NCI-H1436 treated with DMSO at 0.1 percent for 48 hours (cell line): Measurements from ENCODE around the gene DIP2A.
"Not testable (repeated sequence)": the region's sequence is repeated elsewhere in the genome, so short reads cannot be mapped to it uniquely, and the experiment has no call there.

Source experiments
- DNase-seq: peaks from one replicate; lab custom pipeline; 2025; lab: John Stamatoyannopoulos, UW

The DIP2A gene

DNA sequence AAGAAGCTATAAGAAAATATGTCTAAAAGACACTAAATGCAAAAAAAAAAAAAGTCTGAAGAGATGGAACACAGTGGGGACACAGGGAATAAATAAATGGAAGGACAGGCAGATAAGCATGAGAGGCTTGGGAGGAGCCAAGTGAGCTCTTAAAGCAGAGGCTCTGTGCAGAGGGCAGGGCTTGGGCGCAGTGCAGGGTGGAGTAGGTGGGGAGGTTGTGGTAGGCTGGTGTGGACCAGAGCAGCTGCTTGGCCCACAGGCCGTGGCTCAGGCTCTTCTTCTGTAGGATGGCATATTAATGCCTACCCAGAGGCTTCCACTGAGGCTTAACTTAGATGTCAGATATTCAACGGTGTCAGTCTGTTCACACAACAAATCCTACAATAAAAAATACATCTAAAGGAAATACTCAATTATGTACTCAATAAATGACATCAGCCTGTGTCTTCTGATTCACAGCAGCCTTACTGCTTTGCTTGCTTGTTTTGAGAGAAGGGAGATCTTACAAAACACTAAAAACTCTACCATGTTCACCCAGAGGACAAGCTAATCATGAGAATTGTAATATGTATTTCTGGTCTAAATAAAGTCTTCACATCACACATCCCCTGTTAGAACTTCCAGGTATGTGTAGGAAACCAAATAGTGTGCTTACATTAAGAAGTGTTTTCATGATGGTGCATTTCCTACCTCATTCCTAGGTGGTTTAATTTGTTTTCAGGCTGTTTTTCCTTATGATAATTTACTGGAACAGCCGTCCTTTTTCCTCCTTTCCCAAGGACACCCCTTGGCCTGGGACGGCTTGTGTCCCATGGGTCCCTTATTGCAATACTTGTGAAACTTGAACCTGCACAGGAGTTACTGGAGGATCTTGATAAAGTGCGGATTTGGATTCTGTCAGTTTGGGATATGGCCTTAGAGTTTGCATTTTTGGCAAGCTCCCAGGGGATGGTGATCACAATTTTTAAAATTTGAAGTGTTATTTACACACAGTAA lies 24.9 kb downstream of the DIP2A start:
- no peak for DNase-seq

DNA sequence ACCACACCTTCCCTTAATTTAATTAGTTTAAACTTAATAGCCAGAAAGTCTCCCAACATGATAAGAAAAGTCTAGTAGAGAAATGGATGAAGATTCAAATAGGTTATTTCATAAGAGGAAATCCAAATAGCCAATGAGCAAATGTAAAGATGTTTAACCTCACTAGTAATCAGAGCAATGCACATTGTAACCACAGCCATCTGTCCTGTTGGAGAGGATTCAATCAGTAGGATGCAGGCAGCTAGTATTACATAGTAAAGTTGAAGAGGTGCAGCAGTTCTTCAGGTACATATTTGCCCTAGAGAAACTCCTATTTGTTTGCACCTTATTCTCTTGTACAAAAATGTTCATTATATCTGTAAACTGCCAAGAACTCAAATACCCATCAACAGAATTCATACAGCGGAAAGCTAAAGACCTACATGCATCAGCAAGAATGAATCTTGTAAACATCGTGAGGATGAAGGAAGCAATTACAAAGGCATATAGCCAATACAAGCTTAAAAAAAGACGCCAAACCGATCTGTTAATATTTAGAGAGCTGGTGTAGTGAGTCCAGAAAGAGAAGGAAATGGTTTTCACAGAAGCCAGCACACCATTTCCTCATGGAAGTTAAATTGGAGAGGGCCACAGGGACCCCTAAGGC lies 27.9 kb downstream of the DIP2A start:
- DNase-seq = no peak

DNA sequence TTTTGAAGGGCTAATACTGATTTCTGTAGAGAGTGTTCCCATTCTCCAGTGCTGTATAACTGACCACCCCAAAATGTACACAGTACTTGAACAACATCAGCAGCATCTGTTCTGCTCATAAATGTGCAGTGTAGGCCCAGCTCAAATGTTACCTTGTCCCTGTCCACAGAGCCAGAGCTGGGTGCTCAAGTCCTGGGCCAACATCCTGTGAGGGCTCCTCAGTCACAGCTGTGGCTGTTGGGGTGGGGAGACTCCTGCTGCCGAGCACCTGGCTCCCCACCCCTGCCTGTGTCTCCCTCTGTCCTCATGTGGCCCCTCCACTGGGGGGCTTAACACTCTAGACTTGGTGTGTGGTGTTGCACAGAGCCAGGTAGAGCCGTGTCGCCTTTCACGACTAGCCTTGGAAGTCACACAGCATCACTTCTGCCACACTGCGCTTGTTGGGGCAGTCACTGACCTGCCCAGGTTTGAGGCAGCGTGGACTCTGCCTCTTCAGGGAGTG lies 30.5 kb downstream of the DIP2A start:
- no peak for DNase-seq

DNA sequence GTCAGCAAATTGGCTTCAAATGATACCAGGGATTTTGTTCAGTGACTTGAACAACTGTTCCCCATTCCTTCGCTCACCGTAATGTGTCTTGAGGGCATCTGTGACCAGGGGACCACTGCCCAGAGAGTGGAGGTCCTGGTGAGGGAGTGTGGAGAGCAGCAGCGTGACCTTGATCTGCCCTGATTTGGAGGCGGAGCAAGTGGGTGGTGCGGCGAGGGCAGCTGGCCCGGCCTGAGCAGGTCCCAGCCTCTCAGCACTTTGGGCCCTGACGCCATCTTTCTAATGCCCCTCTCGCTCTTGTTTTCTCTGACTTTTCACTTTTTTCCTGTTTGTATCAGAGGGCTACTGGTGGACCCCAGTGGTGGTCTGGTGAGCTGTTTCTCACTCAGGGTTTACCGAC lies 31.1 kb downstream of the DIP2A start:
- no peak for DNase-seq

DNA sequence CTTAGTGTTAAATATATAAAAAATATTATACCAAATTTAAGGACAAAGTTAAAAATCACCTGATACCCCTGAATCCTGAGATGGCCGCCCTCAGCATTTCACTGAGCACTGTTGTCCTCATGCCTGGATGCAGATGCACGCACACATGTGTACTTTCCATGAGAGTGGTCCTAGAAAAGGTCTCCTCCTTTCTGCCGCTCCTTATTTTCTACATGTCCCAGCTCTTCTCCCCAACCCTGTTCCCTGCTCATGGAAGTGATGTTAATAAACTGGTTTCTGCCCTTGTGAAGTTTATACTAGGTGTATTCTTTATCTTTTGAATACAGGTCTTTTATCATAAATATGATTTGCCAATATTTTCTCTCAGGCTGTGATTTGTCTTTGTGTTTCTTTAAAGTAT lies 32.9 kb downstream of the DIP2A start:
- no peak for DNase-seq

- DNase-seq = no peak
Observed at GRCh38 chr21:46492851-46493250, 34.2 kb downstream of the DIP2A start.

DNA sequence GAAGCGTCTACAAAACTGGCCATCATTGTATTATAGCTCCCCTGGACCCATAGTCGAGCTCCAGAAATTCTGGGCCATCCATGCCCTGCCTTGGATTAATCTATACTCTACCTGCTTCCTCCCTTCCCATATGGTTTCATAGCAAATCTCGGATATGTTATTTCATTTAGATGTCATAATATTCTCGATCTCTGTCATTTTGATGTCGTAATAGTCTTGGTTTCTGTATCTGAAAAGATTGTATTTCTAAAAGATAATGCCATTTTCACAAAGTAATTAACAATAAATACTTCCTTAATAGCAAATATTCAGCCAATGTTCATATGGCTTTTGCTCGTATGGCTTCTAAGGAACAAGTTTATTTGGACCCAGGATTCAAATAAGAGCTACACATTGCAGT lies 35.1 kb downstream of the DIP2A start:
- no peak for DNase-seq

DNA sequence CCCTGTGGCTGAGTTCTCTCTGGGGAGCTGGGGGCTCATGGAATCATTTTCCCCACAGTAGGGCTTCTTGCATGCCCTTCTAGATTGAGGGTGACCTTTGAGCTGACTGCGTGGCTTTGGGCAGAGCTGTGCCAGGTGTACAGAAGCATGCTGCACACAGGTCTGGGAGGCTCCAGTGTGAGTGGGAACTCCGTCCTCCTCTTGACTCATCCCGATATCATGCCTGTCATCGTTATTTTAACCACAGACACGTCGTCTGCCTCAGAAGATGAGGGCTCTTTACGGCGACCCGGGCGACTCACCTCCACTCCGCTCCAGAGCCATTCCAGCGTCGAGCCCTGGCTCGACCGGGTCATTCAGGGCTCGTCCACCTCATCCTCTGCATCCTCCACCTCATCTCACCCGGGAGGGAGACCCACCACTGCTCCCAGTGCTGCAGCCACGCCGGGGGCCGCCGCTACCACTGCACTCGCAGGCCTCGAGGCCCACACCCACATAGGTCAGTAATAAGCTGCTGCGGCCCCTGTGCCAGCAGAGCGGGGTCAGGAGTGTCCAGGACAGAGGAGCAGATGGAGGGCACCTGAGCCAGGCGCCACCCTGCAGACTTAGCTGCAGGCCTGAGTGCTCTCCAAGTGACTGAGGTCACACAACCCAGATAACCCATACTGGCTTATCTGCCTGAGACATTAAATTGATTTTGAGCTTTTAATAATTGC lies 39.8 kb downstream of the DIP2A start:
- no peak for DNase-seq

- no peak for DNase-seq
Observed at GRCh38 chr21:46500224-46500861, 41.7 kb downstream of the DIP2A start.

- DNase-seq = no peak
Observed at GRCh38 chr21:46503922-46504550, 45.3 kb downstream of the DIP2A start.

DNA sequence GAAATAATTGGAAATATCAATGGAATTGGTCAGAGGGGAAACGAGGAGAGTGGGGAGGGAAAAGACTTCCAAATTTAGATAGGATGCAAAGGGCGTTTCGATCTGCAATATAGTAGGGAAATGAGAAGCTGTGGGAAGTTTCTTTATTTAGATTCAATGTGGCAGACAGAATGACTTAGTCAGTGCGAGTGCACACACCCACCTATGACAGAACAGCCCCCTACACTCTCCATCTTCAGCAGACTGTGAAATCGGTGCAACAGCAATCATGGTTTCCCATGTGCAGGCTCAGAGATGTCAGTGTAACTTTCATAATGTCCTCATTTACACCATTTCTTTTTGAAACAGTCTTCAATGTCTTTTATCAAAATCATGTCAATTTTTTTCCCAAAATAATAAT lies 46.0 kb downstream of the DIP2A start:
- no peak for DNase-seq

- no peak for DNase-seq
Observed at GRCh38 chr21:46507562-46507961, 48.9 kb downstream of the DIP2A start.

GRCh38 chr21:46509741-46510502 lies 51.2 kb downstream of the DIP2A start:
- no peak for DNase-seq

- no peak for DNase-seq
Observed at GRCh38 chr21:46515109-46515508, 56.4 kb downstream of the DIP2A start.

DNA sequence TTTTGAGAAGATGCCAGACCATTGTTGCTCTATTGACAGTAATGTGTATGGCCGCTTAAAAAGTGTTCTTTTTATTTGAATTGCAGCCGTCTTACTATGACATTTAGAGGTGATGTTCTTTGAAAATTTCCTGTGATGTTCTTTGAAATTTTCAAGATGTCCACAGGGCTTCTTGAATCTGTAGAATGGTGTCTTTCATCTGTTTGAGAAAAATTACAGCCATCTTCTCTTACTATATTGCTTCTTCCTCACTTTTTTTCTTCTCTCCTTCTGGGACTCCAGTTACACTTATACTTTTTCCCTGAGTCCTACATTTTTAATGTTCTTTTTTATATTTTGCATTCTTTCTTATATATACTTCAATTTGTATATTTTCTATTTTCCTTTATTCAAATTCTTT lies 57.4 kb downstream of the DIP2A start:
- DNase-seq = no peak

DNA sequence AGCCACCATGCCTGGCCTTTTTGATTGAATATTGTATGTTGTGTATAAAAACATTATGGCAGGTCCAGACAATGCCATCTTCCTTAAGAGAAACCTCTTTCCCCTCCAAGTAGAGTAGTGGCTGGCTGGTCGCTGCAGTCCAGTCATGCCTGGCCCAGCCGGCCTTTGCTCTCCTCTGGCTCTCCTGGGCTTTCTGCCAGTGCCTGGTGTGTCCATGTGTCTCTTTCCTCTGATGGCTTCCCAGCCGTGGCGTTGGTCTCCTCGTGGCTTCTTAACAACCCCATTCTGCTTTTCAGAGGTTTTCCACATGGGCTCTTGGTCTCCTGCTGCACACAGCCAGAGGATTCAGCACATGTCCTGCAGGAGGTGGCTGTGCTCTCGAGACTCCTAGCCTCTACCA lies 58.7 kb downstream of the DIP2A start:
- DNase-seq = no peak

- DNase-seq = no peak
Observed at GRCh38 chr21:46518983-46519583, 60.4 kb downstream of the DIP2A start.

GRCh38 chr21:46527393-46527792 lies 68.7 kb downstream of the DIP2A start:
- DNase-seq = not testable (repeated sequence)

- no peak for DNase-seq
Observed at GRCh38 chr21:46527801-46528200, 69.1 kb downstream of the DIP2A start.

DNA sequence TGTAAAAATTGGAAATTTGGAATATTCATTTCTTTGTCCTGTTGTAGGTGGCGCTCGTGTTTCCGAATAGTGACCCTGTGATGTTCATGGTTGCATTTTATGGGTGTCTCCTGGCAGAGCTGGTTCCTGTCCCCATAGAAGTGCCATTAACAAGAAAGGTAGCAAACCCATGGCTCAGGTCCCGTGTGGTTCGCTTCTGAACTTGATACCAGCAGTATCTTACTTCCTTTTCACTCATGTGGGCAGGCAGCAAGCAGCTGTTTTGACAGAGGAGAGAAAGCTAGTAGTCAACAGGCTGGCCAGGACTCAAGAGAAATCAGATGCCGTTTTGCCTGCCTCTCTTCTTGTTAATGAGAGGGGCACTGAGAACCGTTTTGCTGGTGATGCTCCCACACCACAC lies 73.4 kb downstream of the DIP2A start:
- no peak for DNase-seq
